Ammon's horn (tissue), 1 donor: ENCODE data around the gene BTNL3.
"Not testable (repeated sequence)": the region's sequence is repeated elsewhere in the genome, so short reads cannot be mapped to it uniquely, and the experiment has no call there.

Source experiments
- DNase-seq: peaks from one replicate; pipeline ENCODE4 v3.0.0-alpha.2; 2016; ENCODE audit warnings: low spot score

The BTNL3 gene

DNA sequence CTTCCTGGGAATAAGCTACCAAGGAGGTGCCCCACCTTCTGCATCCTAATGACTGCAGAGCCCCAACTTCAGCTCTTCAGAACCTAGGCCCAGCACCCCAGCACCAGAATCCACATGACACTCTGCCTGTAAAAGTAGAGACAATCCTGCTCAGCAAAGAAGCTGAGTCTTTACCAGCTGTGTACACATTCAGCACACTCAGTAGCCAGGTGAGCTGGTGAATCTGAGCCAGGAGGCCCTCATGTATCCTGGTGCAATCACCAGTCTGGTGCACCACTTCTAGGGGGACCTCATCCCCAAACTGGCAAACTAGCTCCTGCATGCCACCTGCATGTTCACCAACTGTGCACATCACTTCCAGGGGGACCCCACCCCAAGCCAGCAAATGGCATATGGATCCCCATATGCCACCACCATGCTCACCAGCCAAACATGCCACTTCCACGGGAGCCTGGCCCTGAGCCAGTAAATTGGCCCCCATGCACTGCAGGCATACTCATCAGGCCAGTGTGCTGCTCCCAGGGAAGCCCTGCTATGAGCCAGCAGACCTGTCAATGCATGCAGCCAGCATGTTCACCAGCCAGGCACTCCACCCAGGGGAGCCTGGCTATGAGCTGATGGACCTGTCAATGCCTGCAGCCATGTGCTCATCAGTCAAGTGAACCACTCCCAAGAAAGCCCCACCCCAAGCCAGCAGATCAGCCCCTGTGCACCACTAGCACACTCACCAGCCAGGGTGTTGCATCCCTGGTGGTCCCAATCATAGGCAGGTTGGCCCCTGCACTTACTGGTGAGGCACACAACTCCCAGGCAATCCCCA, 35.8 kb downstream of the BTNL3 start:
- DNase-seq, result no peak

DNA sequence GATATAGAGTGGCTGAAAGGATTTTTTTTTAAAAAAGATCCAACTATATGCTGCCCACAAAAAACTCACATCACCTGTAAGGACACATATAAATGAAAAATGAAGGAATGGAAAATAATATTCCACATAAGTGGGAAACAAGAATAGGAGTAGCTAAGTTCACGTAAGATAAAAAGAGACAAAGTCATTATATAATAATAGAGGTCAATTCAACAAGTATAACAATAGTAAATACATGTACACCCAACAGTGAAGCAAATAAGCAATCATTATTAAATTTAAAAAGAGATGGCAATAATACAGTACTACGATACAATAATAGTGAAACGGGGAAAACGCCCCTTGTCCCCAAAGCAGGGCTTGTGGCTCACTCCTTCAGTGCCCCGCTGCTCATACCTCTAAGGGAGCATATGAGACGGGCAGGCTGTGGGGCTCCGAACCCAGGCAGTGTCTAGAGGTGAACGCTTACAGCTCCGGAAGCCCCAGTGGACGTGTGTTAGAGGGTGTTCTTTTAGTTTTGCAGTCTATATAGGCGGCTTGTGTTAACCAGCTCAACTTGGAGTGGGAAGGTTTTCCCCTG, 38.9 kb downstream of the BTNL3 start:
- DNase-seq, result no peak

DNA sequence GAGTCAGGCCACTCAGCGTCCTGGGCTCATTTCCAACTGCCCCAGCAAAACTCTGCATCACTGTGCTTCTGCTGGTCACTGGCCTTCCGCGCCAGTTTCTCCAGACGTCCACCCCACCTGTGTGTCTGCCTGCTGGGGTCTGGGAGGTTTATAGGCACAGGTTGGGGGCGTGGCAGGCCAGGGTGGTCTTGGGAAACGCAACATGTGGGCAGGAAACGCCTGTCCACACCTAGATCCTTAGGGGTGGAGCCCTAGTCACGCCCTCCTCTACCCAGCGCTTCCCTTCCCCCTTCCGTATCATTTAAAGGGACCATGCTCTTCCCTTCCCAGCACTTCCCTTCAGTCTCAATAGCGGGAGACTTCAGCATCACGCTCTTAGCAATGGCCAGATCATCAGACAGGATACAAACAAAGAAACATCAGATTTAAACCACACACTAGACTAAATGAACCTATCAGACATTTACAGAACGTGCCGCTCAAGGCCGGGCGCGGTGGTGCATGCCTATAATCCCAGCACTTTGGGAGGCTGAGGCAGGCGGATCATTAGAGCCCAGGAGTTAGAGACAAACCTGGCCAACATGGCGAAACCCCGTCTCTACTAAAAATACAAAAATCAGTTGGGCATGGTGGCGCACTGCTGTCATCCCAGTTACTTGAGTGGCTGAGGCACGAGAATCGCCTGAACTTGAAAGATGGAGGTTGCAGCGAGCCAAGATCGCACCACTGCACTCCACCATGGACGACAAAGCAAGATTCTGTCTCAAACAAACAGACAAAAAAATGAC, 39.6 kb downstream of the BTNL3 start:
- DNase-seq, result no peak

DNA sequence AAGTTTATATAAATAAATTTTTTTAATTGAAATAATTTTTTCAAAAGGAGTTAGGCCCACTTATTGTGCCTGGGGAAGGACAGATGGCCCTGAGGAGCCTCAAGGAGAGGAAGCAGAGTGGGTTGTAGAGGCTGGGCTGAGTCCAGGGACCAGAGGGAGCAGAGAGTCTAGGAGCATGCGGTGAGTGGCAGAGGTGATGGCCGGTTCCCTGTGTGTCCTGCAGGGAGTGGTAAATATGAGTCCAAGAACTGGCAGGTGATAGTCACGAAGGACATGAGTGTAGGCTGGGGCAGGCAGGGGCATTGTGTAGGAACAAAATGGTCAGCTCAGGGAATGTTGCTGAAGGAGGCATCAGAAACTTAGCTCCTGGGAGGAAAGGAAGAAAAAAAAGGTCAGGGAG, 43.1 kb downstream of the BTNL3 start:
- no peak for DNase-seq

DNA sequence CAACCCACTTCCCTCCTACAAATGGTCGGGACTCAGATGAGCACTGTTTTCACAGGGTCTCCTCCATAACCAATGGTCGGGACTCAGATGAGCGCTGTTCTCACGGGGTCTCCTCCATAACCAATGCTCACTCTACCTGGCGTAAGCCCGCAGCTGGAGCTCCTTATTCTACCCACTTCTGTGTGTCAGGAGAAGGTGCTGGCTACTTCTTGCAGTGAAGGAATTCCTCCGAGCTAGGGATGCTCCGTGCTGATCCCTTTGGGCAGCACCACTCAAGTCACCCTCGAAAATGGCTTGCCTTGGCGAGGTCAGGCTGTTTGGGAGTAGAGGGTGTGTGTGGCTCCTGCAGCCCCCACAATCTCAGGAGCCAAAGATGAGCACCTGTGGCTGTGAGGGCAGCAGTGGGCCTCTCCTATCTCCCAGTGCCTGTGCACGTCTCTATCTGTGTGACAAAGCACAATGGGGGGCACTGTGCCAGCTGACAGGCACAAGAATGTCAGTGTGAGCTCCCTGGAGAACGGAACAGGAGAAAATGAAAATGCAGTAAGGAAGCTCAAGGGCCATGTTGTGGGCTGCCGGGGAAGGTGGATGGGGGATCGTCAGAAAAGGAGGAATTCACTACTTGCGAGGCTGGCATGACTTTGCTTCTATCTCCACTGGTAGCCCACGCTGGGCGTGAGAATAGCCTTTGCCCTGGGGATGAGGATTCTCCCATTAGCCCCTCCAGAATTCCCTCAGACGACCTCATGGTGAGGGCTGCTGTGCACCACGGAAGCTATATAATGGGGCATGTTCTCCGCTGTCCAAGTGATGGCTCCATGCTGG, 47.6 kb downstream of the BTNL3 start:
- no peak for DNase-seq

DNA sequence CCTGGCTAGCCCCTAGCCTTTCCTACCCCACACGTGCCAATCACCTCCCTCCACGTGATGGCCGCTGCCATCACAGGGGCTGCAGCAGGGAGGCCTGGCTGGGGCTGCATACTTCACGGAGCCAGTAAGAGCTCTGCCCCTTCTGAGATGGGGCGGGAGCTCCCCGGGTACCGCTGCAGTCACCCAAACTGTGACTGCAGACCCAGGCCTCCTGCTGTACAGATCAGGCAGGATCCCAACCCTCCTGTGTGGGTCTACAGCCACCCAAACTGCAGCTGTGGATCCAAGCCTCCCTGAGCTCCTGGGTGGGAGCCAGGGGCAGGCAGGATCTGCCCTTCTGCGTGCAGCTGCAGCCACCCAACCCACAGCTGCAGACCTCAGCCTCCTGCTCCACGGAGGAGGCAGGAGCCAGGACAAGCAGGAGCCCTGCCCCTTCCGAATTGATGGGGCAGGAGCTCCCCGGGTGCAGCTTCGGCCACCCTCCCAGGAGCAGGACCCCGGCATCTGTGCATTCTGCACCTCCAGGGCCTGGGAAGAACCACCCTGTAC, 48.2 kb downstream of the BTNL3 start:
- DNase-seq, result no peak

DNA sequence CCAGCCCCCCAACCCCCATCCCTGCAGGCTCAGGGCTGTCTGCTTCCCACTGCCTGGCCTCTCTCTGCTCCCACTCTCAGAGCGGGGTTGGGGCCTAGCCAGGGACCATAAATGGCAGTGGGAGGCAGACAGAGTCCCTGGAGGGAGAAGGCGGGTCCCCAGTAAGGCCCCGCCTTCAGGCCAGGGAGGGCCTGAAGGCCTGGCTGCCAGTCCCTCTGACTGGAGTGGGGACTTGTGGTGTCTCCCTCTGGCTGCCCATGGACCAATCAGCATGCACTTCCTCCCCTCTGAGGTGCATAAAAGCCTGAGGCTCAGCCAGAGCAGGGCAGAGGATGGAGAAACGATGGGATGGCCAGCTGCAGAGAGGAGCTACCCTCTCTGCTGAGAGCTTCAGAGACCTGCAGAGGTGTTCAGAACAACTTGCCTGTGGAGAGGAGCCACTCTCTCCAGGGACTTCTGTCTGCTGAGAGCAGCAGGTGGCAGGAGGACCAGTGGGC, 48.8 kb downstream of the BTNL3 start:
- no peak for DNase-seq

DNA sequence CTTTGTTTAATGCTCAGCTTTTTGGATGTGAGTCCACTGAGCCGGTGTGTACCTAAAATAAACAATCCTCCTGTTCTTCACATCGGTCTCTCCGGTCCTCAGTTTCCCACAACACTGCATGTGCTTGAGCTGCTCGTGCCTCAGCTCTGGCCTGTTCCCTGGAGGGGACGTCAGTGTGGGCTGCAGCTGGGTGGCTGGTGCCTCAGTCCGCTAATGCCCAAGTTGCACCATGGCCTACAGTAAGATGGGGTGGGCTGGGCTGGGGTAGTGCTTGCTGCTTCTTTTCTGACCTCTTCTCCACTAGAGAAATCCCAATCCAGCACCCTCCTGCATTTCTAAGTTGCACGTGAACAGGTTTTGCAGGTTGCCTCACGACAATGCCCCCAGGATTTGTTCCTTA, 50.8 kb downstream of the BTNL3 start:
- DNase-seq, result no peak

DNA sequence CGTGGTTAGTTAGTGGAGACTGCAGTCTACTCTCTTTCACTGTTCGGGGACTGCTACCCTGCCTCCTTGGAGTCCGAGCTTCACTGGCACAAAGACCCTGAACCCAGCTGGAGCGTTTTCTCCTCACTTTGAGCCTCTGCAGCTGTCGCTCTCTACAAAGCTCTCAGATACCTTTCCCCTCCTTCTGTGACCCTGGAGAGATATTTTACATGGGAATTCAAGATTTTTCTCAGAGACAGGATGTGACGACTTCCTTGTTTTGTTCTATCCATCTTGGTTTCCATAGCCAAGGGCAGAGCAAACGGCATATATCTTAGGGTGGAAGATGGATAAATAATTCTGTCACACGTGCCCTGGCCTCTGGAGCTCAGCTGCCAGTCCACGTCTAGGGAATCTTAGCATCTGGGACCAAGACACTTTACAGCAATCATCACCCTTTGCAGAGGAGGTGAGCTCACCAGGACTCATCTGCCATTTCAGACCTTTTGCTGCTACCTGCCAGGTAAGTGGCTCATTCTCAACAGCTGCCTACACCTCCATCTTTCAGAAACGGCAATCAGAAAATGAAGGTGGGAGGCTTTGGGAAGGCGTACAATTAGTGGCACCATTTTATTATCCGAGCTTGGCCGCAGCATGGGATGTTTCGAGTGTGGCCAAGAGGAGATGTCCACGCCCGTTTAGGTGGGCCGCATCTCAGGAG, 51.4 kb downstream of the BTNL3 start, which contains the start of gene BTNL9:
BTNL9 (plus strand) TSS at position 336 of the 700 bp plus-strand sequence. CDS start 5,224 bp downstream, outside the sequence.
- DNase-seq, result no peak

DNA sequence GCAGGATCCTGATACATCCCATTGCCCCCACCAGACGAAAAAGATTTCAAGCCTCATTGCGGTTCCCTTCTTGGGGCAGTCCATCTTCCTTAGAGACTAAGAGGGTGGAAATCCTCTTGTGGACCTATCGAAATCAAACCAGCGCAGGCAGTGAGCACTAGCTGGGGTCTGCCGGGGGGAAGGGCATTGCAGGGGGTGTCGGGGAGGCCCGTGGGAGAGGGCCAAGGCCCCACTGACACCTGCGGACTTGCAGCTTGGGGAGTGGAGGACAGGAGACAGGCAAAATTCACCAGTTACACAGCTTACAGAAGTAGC, 51.9 kb downstream of the BTNL3 start:
- no peak for DNase-seq

DNA sequence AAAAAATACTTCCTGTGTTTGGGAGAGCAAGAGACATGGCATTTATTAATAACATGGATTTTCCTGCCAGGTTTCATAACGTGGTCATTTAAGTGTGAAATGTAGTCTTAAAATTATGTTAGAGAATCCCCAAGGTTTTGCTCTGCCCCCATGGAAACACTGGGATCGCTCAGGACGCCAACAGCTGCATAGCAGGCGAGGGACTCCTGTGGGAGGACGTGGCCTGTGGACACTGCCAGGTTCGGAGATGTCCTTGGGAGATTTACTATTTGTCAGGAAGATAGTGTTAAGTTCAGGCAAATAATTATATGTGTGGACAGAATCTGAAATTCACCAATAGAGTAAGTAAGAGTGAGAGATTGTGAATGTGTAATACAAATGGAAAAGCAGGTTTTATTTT, 52.4 kb downstream of the BTNL3 start:
- DNase-seq, result no peak

DNA sequence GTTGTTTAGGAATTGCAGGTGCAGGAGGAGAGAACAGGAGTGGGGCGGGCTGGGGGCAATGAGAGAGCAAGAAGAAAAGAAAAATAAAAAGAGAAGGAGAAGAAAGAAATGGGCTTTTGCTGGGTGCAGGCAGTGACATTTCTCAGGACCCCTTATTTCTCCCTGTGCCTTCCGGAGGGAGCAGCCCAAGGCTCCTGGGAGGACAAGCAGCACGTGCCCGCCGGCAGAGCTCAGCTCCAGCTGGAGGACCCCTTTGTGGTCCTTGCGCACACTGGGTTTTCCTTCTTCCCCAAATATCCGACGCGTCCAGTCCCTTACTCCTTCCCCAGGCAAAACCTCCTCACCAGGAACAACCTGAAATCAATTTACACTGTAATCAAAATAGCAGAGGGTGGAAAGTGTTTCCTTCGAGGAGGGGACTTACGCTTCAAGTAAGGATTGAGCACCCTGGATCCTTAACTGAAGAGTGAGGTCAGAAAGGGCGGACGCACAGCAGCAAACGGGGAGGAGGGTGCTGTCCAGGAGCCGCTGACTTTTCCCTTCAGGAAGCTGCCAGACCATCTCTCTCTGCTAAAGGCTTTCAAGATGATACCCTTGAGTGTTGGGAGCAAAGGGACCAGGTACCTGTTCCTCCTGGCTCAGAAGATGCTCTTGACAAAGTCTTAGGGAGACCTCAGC, 53.5 kb downstream of the BTNL3 start:
- no peak for DNase-seq

DNA sequence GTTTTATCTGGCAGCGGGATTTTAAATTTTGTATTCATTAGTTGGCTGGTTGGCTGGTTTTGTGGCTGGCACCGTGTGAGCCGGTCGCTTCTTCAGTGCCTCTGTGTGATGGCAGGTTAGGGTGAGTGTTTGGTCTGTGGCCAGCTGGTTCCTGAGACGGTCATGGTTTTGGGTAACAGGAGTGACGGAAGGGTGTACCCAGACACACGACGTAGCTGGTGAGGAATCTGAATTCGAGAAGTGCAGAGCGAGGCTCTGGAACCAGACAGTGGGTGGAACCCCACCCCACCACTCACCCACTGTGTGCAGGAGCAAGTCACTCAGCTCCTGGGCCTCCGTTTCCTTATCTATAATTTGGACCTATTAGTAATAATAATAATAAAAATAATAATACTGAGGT, 54.1 kb downstream of the BTNL3 start:
- no peak for DNase-seq

DNA sequence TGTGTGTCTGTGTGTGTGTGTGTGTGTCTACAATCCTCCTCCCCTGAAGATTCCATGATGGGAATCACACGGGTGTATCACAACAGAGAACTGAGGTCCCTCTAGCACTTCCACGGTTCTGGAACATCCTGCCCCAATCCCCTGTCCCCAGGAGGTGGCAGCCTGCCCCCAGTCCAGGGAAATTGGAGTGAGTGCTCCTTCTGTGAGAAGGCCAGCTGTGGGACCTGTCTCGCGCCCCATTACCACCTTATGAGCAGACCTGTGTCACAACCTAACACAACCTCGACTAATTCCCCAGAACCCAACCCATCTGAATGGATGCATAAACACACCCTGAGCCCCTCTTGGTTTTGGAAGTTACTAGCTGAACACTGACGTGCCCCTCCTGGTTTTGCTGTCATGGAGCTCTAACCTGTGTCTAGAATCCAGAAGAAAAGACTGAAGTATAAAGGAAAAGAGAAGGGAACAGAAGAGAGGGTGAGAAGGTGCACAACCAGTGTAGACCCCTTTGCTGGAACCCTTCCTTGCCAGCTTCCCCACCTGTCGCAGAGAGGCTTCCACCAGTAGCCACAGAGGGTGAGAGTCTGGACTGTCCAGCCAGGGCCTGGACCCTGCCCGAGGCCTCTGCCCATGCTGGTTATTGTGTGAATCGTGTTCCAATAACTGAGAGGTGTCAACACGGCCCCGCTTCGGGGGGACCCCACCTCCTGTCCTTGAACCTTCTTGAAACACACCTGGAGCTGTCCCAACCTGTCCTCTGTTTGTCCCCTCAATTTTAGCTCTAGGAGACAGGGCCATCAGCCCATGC, 54.8 kb downstream of the BTNL3 start:
- DNase-seq, result no peak

DNA sequence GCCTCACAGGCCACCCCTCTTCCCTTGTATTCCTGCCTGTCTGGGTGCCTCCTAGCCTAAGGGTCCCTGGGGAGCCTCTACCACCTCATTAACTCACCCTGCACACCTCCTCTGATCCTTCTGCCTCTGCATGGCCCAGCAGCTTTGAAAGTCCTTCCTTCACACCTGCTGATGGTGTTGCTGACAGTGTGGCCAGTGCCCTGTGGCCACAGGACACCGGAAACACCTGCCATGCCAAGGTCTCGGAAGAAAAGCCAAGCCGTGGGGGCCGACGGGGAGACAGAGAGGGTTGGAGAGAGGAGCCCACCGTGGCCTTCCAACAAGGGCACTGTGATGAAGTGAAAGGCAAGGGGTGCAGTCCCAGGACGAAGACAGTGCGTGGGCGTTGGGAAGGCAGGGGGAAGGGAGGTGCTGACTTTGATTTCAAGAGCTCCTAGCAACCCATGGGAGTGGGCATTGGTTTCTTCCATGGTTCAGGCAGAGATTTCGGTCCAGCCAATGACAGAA, 55.5 kb downstream of the BTNL3 start:
- DNase-seq, result no peak

DNA sequence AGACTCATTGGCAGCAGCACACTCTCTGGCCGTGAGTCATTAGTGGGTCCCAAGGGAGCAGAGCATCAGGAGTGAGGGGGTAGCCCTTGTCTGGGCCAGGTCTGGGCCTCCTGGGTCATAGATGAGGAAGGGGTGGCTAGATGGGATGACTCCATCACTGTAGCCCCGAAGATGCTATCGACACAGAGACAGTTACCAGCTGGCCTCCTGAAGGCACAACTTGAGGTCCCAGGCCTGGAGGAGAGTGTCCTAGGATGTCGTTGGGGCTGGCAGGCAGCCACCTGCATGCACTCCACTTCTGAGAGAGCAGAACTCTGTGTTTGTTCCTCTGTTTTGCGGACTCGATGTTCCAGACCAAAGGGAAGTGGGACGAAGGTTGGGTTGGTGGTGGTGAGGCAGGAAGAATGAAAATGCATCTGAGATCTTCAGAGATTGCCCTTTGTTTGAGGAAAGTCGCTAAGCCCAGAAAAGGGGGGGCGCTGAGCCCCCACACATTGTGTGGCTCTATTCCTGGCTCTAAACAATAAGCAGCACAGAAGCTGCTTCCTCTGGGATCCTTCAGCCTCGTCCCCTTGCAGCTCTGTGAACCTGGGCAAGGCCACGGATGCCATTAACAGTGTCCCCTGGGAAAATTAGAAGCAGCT, 56.1 kb downstream of the BTNL3 start:
- DNase-seq, result no peak

DNA sequence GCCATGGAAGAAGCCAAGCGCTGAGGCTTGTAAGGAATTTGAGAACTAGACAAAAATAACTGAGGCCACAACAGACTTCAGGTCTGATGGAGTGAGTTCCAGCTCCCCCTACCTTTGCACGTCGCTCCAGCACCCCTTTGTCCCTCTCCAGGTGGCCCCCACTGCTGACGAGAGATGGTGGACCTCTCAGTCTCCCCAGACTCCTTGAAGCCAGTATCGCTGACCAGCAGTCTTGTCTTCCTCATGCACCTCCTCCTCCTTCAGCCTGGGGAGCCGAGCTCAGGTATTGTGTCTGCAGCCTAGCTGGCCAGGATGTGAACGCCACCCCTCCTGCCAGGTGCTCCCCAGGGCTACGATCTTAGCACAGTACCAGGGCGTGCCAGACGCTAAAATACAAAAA, 56.7 kb downstream of the BTNL3 start:
- DNase-seq, result no peak

DNA sequence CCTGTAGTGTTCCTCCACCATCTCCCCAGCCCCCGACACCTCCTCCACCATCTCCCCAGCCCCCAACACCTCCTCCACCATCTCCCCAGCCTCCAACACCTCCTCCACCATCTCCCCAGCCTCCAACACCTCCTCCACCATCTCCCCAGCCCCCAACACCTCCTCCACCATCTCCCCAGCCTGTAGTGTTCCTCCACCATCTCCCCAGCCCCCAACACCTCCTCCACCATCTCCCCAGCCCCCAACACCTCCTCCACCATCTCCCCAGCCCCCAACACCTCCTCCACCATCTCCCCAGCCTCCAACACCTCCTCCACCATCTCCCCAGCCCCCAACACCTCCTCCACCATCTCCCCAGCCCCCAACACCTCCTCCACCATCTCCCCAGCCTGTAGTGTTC, 57.2 kb downstream of the BTNL3 start:
- DNase-seq, result not testable (repeated sequence)

DNA sequence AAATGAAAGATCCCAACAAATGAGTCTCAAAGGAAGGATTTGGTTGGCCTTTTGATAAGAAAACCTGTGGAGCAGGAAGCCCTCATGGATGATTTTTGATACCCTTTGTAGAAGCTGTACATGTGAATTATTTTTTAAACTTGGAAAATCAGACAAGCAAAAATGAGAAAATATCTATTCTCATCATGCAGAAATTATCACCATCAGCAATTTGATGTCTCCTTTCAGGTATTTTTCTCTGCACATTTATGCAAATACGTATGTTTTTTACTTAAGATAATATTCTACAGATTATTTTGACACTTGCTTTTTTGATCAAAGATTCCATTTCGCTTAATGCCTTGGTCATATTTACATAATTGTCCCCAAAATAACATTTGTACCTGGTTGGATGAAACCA, 58.6 kb downstream of the BTNL3 start:
- DNase-seq, result no peak
